Stimulated activated CD8-positive, alpha-beta memory T cell treated with anti-CD3 and anti-CD28 coated beads, Interleukin-2, amount 100 ng/mL, for 48 hours (primary cell): ENCODE data around the gene RNF186.
"Not testable (repeated sequence)": the region's sequence is repeated elsewhere in the genome, so short reads cannot be mapped to it uniquely, and the experiment has no call there.

Experiments used
- DNase-seq, 2 donors: peaks; one replicate each; pipeline ENCODE4 v3.0.0-alpha.2; 2020; ENCODE audit warnings: low read depth in 2 of 2

RNF186 gene

GRCh38 chr1:19794583-19794982 lies 20.5 kb downstream of the RNF186 start:
- no peak for DNase-seq

GRCh38 chr1:19793360-19794046 lies 21.6 kb downstream of the RNF186 start:
- DNase-seq = no peak

- DNase-seq = no peak
These were observed 22.7 kb downstream of the RNF186 start for GRCh38 chr1:19792237-19793002.

GRCh38 chr1:19790061-19790975 lies 24.8 kb downstream of the RNF186 start:
- not testable (repeated sequence) for DNase-seq

GRCh38 chr1:19786988-19787423 lies 28.1 kb downstream of the RNF186 start:
- no peak for DNase-seq

GRCh38 chr1:19785660-19786059 lies 29.4 kb downstream of the RNF186 start:
- no peak for DNase-seq

- DNase-seq = no peak
These were observed 34.7 kb downstream of the RNF186 start for GRCh38 chr1:19780267-19780877.

GRCh38 chr1:19776933-19777332 lies 38.1 kb downstream of the RNF186 start:
- no peak for DNase-seq

- no peak for DNase-seq
These were observed 38.8 kb downstream of the RNF186 start for GRCh38 chr1:19776287-19776686.

- no peak for DNase-seq
These were observed 39.3 kb downstream of the RNF186 start for GRCh38 chr1:19775831-19776230.

GRCh38 chr1:19775317-19775716 lies 39.8 kb downstream of the RNF186 start:
- no peak for DNase-seq

- no peak for DNase-seq
These were observed 40.8 kb downstream of the RNF186 start for GRCh38 chr1:19774180-19774785.

GRCh38 chr1:19773485-19773884 lies 41.6 kb downstream of the RNF186 start:
- no peak for DNase-seq

- DNase-seq = no peak
These were observed 43.0 kb downstream of the RNF186 start for GRCh38 chr1:19772053-19772452.

- no peak for DNase-seq
These were observed 43.7 kb downstream of the RNF186 start for GRCh38 chr1:19771350-19771749.

- no peak for DNase-seq
These were observed 44.5 kb downstream of the RNF186 start for GRCh38 chr1:19770436-19771190.

- DNase-seq = no peak
These were observed 45.7 kb downstream of the RNF186 start for GRCh38 chr1:19769211-19769932.

- DNase-seq = no peak
These were observed 46.5 kb downstream of the RNF186 start for GRCh38 chr1:19768353-19769210.

- DNase-seq = peak; percentile 4 to 5
These were observed 49.5 kb downstream of the RNF186 start for GRCh38 chr1:19765623-19766022.
